ENCODE data around the gene VPS16. TPM values are rescaled to one million over a fixed set of nuclear protein-coding genes. Genes with fewer than 3 reads are reported as not detected.
"Not testable (repeated sequence)": the region's sequence is repeated elsewhere in the genome, so short reads cannot be mapped to it uniquely, and the experiment has no call there.

VPS16 gene
- total RNA-seq, 3 donors from 2014 or later (not counting 1 experiment from before 2014, with no cell fraction given): 108 to 118 (median 109) TPM

GRCh38 chr20:2805689-2806350, 34.7 kb upstream of the VPS16 start:
- peaks cover 49 to 56% of the 10 kb centered on the region in 2 donors for H3K27me3 Mint-ChIP-seq (ENCODE audit: low read depth in 2 of 2)

GRCh38 chr20:2806351-2806701, 34.2 kb upstream of the VPS16 start:
- Mint-ChIP-seq H3K27me3 (ENCODE audit: low read depth in 2 of 2) (peaks cover 50 to 56% of the 10 kb centered on the region in 2 donors), H3K36me3 (peaks cover 6% of the 10 kb centered on the region), H3K9me3 (peaks cover 0 to under 1% of the 10 kb centered on the region in 2 donors), H3K27ac (no peak overlapping the region), H3K4me1 (peaks cover 2 to 8% of the 10 kb centered on the region in 2 donors), H3K4me3 (no peak overlapping the region)
- DNase-seq: no peak
- intact Hi-C loops (cut with micrococcal nuclease): no loop called here
- Histone ChIP-seq H3K9me3 (ENCODE audit: control insufficient read depth, insufficient read depth, low read length) (no peaks in the 10 kb centered on the region), H3K27ac (ENCODE audit: low read length) (no peak overlapping the region), H3K4me3 (ENCODE audit: low read length) (no peak overlapping the region), H3K36me3 (ENCODE audit: control insufficient read depth, insufficient read depth, low read length) (no peaks in the 10 kb centered on the region), H3K4me1 (ENCODE audit: control insufficient read depth, insufficient read depth, low read length) (peaks cover 3% of the 10 kb centered on the region), H3K27me3 (ENCODE audit: control insufficient read depth, insufficient read depth, low read length) (peaks cover 23% of the 10 kb centered on the region)
- no peak for ATAC-seq
- no peak for TF ChIP-seq CTCF (IDR thresholded peaks at IDR 0.05)
- 74% methylated on average over 3 of the region's 4 CpGs for WGBS (ENCODE audit: insufficient coverage)

More at GRCh38 chr20:2805689-2806350, 34.7 kb upstream of the VPS16 start:
- Histone ChIP-seq H3K4me1 (ENCODE audit: control insufficient read depth, insufficient read depth, low read length) (peaks cover 8% of the 10 kb centered on the region), H3K4me3 (ENCODE audit: low read length) (no peak overlapping the region), H3K27ac (ENCODE audit: low read length) (no peak overlapping the region), H3K9me3 (ENCODE audit: control insufficient read depth, insufficient read depth, low read length) (no peaks in the 10 kb centered on the region), H3K36me3 (ENCODE audit: control insufficient read depth, insufficient read depth, low read length) (no peaks in the 10 kb centered on the region), H3K27me3 (ENCODE audit: control insufficient read depth, insufficient read depth, low read length) (peaks cover 23% of the 10 kb centered on the region)
- no peak for TF ChIP-seq CTCF (IDR thresholded peaks at IDR 0.05)
- DNase-seq (no peak), ATAC-seq (no peak)
- 70% methylated on average over 21 of the region's 22 CpGs for WGBS (ENCODE audit: insufficient coverage)
- intact Hi-C loops (cut with micrococcal nuclease): no loop called here
- H3K27ac Mint-ChIP-seq: no peak overlapping the region
- H3K9me3 Mint-ChIP-seq: no peaks in the 10 kb centered on the region
- H3K4me3 Mint-ChIP-seq: no peak overlapping the region
- H3K36me3 Mint-ChIP-seq: peaks cover 6% of the 10 kb centered on the region
- peaks cover 7 to 13% of the 10 kb centered on the region in 2 donors for H3K4me1 Mint-ChIP-seq

- no peak overlapping the region for H3K27ac Mint-ChIP-seq
- TF ChIP-seq CTCF (IDR thresholded peaks at IDR 0.05): no peak
- H3K27me3 Mint-ChIP-seq (ENCODE audit: low read depth in 2 of 2): peaks cover 52 to 58% of the 10 kb centered on the region in 2 donors
- H3K36me3 Mint-ChIP-seq: peaks cover 9% of the 10 kb centered on the region
- H3K4me3 Mint-ChIP-seq: no peak overlapping the region
- no peak for DNase-seq
- peaks cover 0 to 4% of the 10 kb centered on the region in 2 donors for H3K4me1 Mint-ChIP-seq
- Histone ChIP-seq H3K27me3 (ENCODE audit: control insufficient read depth, insufficient read depth, low read length) (peaks cover 20% of the 10 kb centered on the region), H3K4me3 (ENCODE audit: low read length) (no peak overlapping the region), H3K27ac (ENCODE audit: low read length) (no peak overlapping the region), H3K4me1 (ENCODE audit: control insufficient read depth, insufficient read depth, low read length) (no peaks in the 10 kb centered on the region), H3K36me3 (ENCODE audit: control insufficient read depth, insufficient read depth, low read length) (no peaks in the 10 kb centered on the region), H3K9me3 (ENCODE audit: control insufficient read depth, insufficient read depth, low read length) (no peaks in the 10 kb centered on the region)
- WGBS (ENCODE audit: insufficient coverage): 95% methylated on average over 4 of the region's 4 CpGs
- no peak for ATAC-seq
- intact Hi-C loops (cut with micrococcal nuclease): no loop called here
- peaks cover 0 to 2% of the 10 kb centered on the region in 2 donors for H3K9me3 Mint-ChIP-seq
Measured at GRCh38 chr20:2807019-2807418, 33.5 kb upstream of the VPS16 start.

- intact Hi-C loops (cut with micrococcal nuclease); DNase-seq; H3K4me3 ChIP-seq (ENCODE audit: low read length); H3K9me3 Mint-ChIP-seq; ATAC-seq; H3K27ac Mint-ChIP-seq; H3K27ac ChIP-seq (ENCODE audit: low read length); H3K36me3 ChIP-seq (ENCODE audit: control insufficient read depth, insufficient read depth, low read length); H3K9me3 ChIP-seq (ENCODE audit: control insufficient read depth, insufficient read depth, low read length); H3K4me1 ChIP-seq (ENCODE audit: control insufficient read depth, insufficient read depth, low read length); H3K4me1 Mint-ChIP-seq; H3K4me3 Mint-ChIP-seq: not testable (repeated sequence)
- Mint-ChIP-seq H3K36me3 (peaks cover 12% of the 10 kb centered on the region), H3K27me3 (ENCODE audit: low read depth in 2 of 2) (peaks cover 53 to 55% of the 10 kb centered on the region in 2 donors)
- 93% methylated on average over 9 of the region's 9 CpGs for WGBS (ENCODE audit: insufficient coverage)
- peaks cover 17% of the 10 kb centered on the region for H3K27me3 ChIP-seq (ENCODE audit: control insufficient read depth, insufficient read depth, low read length)
Measured at GRCh38 chr20:2807929-2808328, 32.6 kb upstream of the VPS16 start.
